GM23338 (cell line): ENCODE data around the gene INPP4B. TPM values are rescaled to one million over a fixed set of nuclear protein-coding genes. Genes with fewer than 3 reads are reported as not detected.

Experiments
- ATAC-seq: fragments of 200-7000 bp; cut with Tn5 transposase; 3 replicates; pipeline ENCODE4 v1.9.1; 2020
- DNase-seq: peaks from one replicate; pipeline ENCODE4 v3.0.0-alpha.2; 2015; ENCODE audit warnings: low spot score
- H2AFZ ChIP-seq: fragments of 200-600 bp; sonication (generic); 2 replicates; pipeline ENCODE4 v1.8.0; 2016; ENCODE audit warnings: antibody characterized with exemption, mild to moderate bottlenecking, moderate library complexity
- H3F3A ChIP-seq: fragments of 200-600 bp; sonication (generic); replicated peaks from 2 replicates; pipeline ENCODE4 v1.8.0; 2017; ENCODE audit warnings: antibody characterized with exemption, mixed run types, low read depth
- H3K27ac ChIP-seq: fragments of 200-600 bp; sonication (generic); 2 replicates; pipeline ENCODE4 v1.6.1; 2016; ENCODE audit warnings: low read depth
- H3K27me3 ChIP-seq: fragments of 200-600 bp; sonication (generic); 2 replicates; pipeline ENCODE4 v1.8.0; 2016; ENCODE audit warnings: mild to moderate bottlenecking, mixed run types, moderate library complexity; ENCODE audit not compliant: insufficient read depth
- H3K36me3 ChIP-seq: fragments of 200-600 bp; sonication (generic); 2 replicates; pipeline ENCODE4 v1.8.0; 2016; ENCODE audit warnings: mild to moderate bottlenecking; ENCODE audit not compliant: insufficient read depth
- H3K4me1 ChIP-seq: fragments of 200-600 bp; sonication (generic); 2 replicates; pipeline ENCODE4 v1.8.0; 2016; ENCODE audit warnings: mild to moderate bottlenecking, moderate library complexity; ENCODE audit not compliant: insufficient read depth
- H3K4me2 ChIP-seq: fragments of 200-600 bp; sonication (generic); 2 replicates; pipeline ENCODE4 v1.7.1; 2017; ENCODE audit warnings: mixed run types
- H3K4me3 ChIP-seq: fragments of 200-600 bp; sonication (generic); 2 replicates; pipeline ENCODE4 v1.6.1; 2016; ENCODE audit warnings: mixed run types
- H3K79me2 ChIP-seq: fragments of 200-600 bp; sonication (generic); replicated peaks from 2 replicates; pipeline ENCODE4 v1.8.0; 2017; ENCODE audit warnings: mild to moderate bottlenecking; ENCODE audit not compliant: insufficient read depth
- H3K9me2 ChIP-seq: fragments of 200-600 bp; sonication (generic); 2 replicates; pipeline ENCODE4 v1.8.0; 2017; ENCODE audit not compliant: insufficient read depth
- H4K20me1 ChIP-seq: fragments of 200-600 bp; sonication (generic); replicated peaks from 2 replicates; pipeline ENCODE4 v1.8.0; 2017; ENCODE audit warnings: mild to moderate bottlenecking; ENCODE audit not compliant: insufficient read depth
- H3K27ac Mint-ChIP-seq: 2 replicates; pipeline ENCODE4 v1.8.0; 2020; ENCODE audit warnings: inconsistent platforms, mild to moderate bottlenecking, moderate library complexity, mixed read lengths
- H3K27me3 Mint-ChIP-seq: 3 replicates; pipeline ENCODE4 v1.8.0; 2022; ENCODE audit warnings: low read depth, mild to moderate bottlenecking, moderate library complexity, mixed read lengths, inconsistent platforms; ENCODE audit not compliant: insufficient read depth, poor library complexity
- H3K36me3 Mint-ChIP-seq: 3 replicates; pipeline ENCODE4 v1.8.0; 2021; ENCODE audit warnings: low read depth, mild to moderate bottlenecking, inconsistent platforms, moderate library complexity, mixed read lengths
- H3K4me1 Mint-ChIP-seq: 3 replicates; pipeline ENCODE4 v1.8.0; 2020; ENCODE audit warnings: mild to moderate bottlenecking, inconsistent platforms, mixed read lengths
- H3K4me3 Mint-ChIP-seq: 3 replicates; pipeline ENCODE4 v1.8.0; 2021; ENCODE audit warnings: moderate library complexity, mild to moderate bottlenecking, inconsistent platforms, mixed read lengths
- H3K9me3 Mint-ChIP-seq: 3 replicates; pipeline ENCODE4 v1.8.0; 2020; ENCODE audit warnings: moderate library complexity, mild to moderate bottlenecking, inconsistent platforms, mixed read lengths
- CREB1 ChIP-seq: fragments of 250-450 bp; sonication (Bioruptor Pico); IDR thresholded peaks from 2 replicates; pipeline ENCODE4 v1.5.0; 2020; ENCODE audit warnings: low read depth, mild to moderate bottlenecking, moderate library complexity
- ETS1 ChIP-seq: IDR thresholded peaks from 2 replicates; pipeline ENCODE4 v1.6.1; 2016; ENCODE audit warnings: antibody characterized with exemption
- EZH2 ChIP-seq: fragments of 200-600 bp; sonication (generic); IDR thresholded peaks from one replicate; pipeline ENCODE4 v1.8.0; 2017; ENCODE audit warnings: antibody characterized with exemption, mild to moderate bottlenecking, low read depth; ENCODE audit not compliant: unreplicated experiment
- EZH2phosphoT487 ChIP-seq: fragments of 200-600 bp; sonication (generic); IDR thresholded peaks from one replicate; pipeline ENCODE4 v1.8.1; 2018; ENCODE audit warnings: antibody characterized with exemption; ENCODE audit not compliant: unreplicated experiment
- NANOG ChIP-seq: IDR thresholded peaks from 2 replicates; pipeline ENCODE4 v1.6.1; 2016; ENCODE audit warnings: antibody characterized with exemption, borderline replicate concordance
- STAT1 ChIP-seq: IDR thresholded peaks from one replicate; pipeline ENCODE4 v1.6.1; 2016; ENCODE audit warnings: antibody characterized with exemption; ENCODE audit not compliant: unreplicated experiment
- ZNF114 ChIP-seq: fragments of 250-450 bp; sonication (Bioruptor Pico); IDR thresholded peaks from 2 replicates; pipeline ENCODE4 v1.5.0; 2020; ENCODE audit warnings: mild to moderate bottlenecking, moderate library complexity
- ZNF331 ChIP-seq: fragments of 250-450 bp; sonication (Bioruptor Pico); IDR thresholded peaks from 2 replicates; pipeline ENCODE4 v1.5.0; 2020; ENCODE audit warnings: low read depth, mild to moderate bottlenecking, moderate library complexity
- polyA plus RNA-seq: library from polyadenylated mRNA; unstranded; fragments of >200 nt; fragmentation: Nextera tagmentation; extraction: Ambion mirVana; gene quantifications from 2 replicates; pipeline ENCODE4 v1.2.1, GENCODE V29; 2016
- total RNA-seq: library from RNA; depleted of rRNA; stranded (reverse); fragments of >200 nt; shearing (Covaris generic); gene quantifications from 2 replicates; pipeline ENCODE4 v1.2.3, GENCODE V29; 2014
- TF ChIP-seq, protein P1 (sequence below): fragments of 250-450 bp; sonication (Bioruptor Pico); IDR thresholded peaks from 2 replicates; pipeline ENCODE4 v1.5.0; 2020; ENCODE audit warnings: mild to moderate bottlenecking, moderate library complexity
- TF ChIP-seq, protein P2 (sequence below): IDR thresholded peaks from one replicate; pipeline ENCODE4 v1.6.1; 2018; ENCODE audit warnings: antibody characterized with exemption; ENCODE audit not compliant: unreplicated experiment

The INPP4B gene
- total and polyA plus RNA-seq, 2 experiments from 2014 or later: 0.11 to 0.14 TPM

DNA sequence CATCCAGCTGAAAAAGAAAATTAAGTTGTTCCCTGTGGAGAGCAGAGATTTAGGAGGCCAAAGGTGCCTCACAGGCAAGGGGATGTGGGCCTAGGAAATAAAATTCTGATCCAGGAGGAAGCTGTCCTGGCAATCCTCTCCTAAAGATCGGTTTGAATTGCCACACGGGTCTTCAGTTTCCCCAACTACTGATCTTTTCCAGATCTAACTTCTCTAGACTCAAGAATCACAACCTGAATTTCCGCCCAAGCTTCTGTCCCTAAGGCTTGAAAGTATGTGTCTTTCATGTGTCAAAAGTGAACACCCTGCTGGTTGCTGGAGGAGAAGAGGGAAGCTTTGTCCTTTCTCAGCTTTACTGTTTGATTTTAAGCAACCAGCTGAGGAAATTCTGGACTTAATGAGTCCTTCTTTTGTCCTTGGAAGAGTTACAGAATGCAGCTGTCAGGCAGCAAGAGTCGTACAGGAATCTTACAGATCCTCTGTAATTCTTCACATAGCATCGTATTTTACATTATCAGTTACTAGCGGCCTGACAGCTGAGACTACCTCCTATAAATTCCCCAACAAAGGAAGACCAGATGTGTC is 93.8 kb downstream of the INPP4B start (continued):
- TF ChIP-seq ZNF331 (CRISPR knock-in tag) (no peak), EZH2 (no peak), STAT1 (no peak), CREB1 (CRISPR knock-in tag) (no peak)

- H2AFZ ChIP-seq: no peak overlapping the region
- H3K27ac ChIP-seq: no peak overlapping the region
- no peaks in the 10 kb centered on the region for H3K27me3 Mint-ChIP-seq
- H3K4me1 Mint-ChIP-seq: no peaks in the 10 kb centered on the region
- H3F3A ChIP-seq: no peaks in the 10 kb centered on the region
- peaks cover 6% of the 10 kb centered on the region for H3K9me3 Mint-ChIP-seq
- TF ChIP-seq ZNF331 (CRISPR knock-in tag) (no peak), ZNF114 (CRISPR knock-in tag) (no peak), NANOG (no peak), CREB1 (CRISPR knock-in tag) (no peak), ETS1 (no peak), EZH2 (no peak), EZH2phosphoT487 (no peak)
- TF ChIP-seq, protein P1, sequence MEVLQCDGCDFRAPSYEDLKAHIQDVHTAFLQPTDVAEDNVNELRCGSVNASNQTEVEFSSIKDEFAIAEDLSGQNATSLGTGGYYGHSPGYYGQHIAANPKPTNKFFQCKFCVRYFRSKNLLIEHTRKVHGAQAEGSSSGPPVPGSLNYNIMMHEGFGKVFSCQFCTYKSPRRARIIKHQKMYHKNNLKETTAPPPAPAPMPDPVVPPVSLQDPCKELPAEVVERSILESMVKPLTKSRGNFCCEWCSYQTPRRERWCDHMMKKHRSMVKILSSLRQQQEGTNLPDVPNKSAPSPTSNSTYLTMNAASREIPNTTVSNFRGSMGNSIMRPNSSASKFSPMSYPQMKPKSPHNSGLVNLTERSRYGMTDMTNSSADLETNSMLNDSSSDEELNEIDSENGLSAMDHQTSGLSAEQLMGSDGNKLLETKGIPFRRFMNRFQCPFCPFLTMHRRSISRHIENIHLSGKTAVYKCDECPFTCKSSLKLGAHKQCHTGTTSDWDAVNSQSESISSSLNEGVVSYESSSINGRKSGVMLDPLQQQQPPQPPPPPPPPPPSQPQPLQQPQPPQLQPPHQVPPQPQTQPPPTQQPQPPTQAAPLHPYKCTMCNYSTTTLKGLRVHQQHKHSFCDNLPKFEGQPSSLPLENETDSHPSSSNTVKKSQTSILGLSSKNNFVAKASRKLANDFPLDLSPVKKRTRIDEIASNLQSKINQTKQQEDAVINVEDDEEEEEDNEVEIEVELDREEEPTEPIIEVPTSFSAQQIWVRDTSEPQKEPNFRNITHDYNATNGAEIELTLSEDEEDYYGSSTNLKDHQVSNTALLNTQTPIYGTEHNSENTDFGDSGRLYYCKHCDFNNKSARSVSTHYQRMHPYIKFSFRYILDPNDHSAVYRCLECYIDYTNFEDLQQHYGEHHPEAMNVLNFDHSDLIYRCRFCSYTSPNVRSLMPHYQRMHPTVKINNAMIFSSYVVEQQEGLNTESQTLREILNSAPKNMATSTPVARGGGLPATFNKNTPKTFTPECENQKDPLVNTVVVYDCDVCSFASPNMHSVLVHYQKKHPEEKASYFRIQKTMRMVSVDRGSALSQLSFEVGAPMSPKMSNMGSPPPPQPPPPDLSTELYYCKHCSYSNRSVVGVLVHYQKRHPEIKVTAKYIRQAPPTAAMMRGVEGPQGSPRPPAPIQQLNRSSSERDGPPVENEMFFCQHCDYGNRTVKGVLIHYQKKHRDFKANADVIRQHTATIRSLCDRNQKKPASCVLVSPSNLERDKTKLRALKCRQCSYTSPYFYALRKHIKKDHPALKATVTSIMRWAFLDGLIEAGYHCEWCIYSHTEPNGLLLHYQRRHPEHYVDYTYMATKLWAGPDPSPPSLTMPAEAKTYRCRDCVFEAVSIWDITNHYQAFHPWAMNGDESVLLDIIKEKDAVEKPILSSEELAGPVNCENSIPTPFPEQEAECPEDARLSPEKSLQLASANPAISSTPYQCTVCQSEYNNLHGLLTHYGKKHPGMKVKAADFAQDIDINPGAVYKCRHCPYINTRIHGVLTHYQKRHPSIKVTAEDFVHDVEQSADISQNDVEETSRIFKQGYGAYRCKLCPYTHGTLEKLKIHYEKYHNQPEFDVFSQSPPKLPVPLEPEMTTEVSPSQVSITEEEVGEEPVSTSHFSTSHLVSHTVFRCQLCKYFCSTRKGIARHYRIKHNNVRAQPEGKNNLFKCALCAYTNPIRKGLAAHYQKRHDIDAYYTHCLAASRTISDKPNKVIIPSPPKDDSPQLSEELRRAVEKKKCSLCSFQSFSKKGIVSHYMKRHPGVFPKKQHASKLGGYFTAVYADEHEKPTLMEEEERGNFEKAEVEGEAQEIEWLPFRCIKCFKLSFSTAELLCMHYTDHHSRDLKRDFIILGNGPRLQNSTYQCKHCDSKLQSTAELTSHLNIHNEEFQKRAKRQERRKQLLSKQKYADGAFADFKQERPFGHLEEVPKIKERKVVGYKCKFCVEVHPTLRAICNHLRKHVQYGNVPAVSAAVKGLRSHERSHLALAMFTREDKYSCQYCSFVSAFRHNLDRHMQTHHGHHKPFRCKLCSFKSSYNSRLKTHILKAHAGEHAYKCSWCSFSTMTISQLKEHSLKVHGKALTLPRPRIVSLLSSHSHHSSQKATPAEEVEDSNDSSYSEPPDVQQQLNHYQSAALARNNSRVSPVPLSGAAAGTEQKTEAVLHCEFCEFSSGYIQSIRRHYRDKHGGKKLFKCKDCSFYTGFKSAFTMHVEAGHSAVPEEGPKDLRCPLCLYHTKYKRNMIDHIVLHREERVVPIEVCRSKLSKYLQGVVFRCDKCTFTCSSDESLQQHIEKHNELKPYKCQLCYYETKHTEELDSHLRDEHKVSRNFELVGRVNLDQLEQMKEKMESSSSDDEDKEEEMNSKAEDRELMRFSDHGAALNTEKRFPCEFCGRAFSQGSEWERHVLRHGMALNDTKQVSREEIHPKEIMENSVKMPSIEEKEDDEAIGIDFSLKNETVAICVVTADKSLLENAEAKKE (CRISPR knock-in tag): no peak
- TF ChIP-seq, protein P2, sequence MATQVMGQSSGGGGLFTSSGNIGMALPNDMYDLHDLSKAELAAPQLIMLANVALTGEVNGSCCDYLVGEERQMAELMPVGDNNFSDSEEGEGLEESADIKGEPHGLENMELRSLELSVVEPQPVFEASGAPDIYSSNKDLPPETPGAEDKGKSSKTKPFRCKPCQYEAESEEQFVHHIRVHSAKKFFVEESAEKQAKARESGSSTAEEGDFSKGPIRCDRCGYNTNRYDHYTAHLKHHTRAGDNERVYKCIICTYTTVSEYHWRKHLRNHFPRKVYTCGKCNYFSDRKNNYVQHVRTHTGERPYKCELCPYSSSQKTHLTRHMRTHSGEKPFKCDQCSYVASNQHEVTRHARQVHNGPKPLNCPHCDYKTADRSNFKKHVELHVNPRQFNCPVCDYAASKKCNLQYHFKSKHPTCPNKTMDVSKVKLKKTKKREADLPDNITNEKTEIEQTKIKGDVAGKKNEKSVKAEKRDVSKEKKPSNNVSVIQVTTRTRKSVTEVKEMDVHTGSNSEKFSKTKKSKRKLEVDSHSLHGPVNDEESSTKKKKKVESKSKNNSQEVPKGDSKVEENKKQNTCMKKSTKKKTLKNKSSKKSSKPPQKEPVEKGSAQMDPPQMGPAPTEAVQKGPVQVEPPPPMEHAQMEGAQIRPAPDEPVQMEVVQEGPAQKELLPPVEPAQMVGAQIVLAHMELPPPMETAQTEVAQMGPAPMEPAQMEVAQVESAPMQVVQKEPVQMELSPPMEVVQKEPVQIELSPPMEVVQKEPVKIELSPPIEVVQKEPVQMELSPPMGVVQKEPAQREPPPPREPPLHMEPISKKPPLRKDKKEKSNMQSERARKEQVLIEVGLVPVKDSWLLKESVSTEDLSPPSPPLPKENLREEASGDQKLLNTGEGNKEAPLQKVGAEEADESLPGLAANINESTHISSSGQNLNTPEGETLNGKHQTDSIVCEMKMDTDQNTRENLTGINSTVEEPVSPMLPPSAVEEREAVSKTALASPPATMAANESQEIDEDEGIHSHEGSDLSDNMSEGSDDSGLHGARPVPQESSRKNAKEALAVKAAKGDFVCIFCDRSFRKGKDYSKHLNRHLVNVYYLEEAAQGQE: no peak
- no peak overlapping the region for H3K27ac Mint-ChIP-seq
- no peaks in the 10 kb centered on the region for H4K20me1 ChIP-seq
- no peaks in the 10 kb centered on the region for H3K36me3 ChIP-seq
- H3K4me2 ChIP-seq: no peak overlapping the region
- H3K79me2 ChIP-seq: no peaks in the 10 kb centered on the region
- no peaks in the 10 kb centered on the region for H3K9me2 ChIP-seq
- no peak overlapping the region for H3K4me3 ChIP-seq
- DNase-seq: no peak
- no peaks in the 10 kb centered on the region for H3K4me1 ChIP-seq
- no peaks in the 10 kb centered on the region for H3K36me3 Mint-ChIP-seq
- no peak for ATAC-seq
- H3K4me3 Mint-ChIP-seq: no peak overlapping the region
- H3K27me3 ChIP-seq: no peaks in the 10 kb centered on the region
These were observed 102.8 kb downstream of the INPP4B start for GRCh38 chr4:142743121-142743825.
